SU-DHL-6 (cell line): ENCODE data around the gene ATP8B2.

Source experiments
- EZH2phosphoT487 ChIP-seq: fragments of 200-600 bp; sonication (generic), shearing (Covaris generic); conservative IDR thresholded peaks from 2 replicates; pipeline ENCODE4 v1.6.1; 2018; ENCODE audit warnings: mild to moderate bottlenecking, antibody characterized with exemption, low read length, moderate library complexity, mixed read lengths
- TF ChIP-seq, protein P1 (sequence below): fragments of 200-600 bp; sonication (generic); IDR thresholded peaks from one replicate; pipeline ENCODE4 v1.5.1; 2017; ENCODE audit warnings: antibody characterized with exemption, mild to moderate bottlenecking, low read length, moderate library complexity; ENCODE audit not compliant: insufficient read depth, poor library complexity, severe bottlenecking

GRCh38 chr1:154353460-154353904, 28.2 kb downstream of the ATP8B2 start:
- TF ChIP-seq, protein P1, sequence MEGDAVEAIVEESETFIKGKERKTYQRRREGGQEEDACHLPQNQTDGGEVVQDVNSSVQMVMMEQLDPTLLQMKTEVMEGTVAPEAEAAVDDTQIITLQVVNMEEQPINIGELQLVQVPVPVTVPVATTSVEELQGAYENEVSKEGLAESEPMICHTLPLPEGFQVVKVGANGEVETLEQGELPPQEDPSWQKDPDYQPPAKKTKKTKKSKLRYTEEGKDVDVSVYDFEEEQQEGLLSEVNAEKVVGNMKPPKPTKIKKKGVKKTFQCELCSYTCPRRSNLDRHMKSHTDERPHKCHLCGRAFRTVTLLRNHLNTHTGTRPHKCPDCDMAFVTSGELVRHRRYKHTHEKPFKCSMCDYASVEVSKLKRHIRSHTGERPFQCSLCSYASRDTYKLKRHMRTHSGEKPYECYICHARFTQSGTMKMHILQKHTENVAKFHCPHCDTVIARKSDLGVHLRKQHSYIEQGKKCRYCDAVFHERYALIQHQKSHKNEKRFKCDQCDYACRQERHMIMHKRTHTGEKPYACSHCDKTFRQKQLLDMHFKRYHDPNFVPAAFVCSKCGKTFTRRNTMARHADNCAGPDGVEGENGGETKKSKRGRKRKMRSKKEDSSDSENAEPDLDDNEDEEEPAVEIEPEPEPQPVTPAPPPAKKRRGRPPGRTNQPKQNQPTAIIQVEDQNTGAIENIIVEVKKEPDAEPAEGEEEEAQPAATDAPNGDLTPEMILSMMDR: no peak
- TF ChIP-seq EZH2phosphoT487: no peak
